Epidermal melanocyte (primary cell): ENCODE data around the gene LRRC15.

Source experiments
- DNase-seq: peaks from one replicate; pipeline ENCODE4 v3.0.0; 2011; ENCODE audit warnings: low spot score; ENCODE audit not compliant: insufficient read length

LRRC15 gene

GRCh38 chr3:194369522-194370279 lies at the start of gene LRRC15:
LRRC15 (minus strand) TSS chr3:194369743; CDS start chr3:194361043, 8,700 bp downstream.
- no peak for DNase-seq

- no peak for DNase-seq
These were observed 49.1 kb upstream of the LRRC15 start for GRCh38 chr3:194418671-194419070.

- no peak for DNase-seq
These were observed 37.9 kb upstream of the LRRC15 start for GRCh38 chr3:194407423-194407822.

GRCh38 chr3:194405766-194406165 lies 36.2 kb upstream of the LRRC15 start:
- no peak for DNase-seq

DNA sequence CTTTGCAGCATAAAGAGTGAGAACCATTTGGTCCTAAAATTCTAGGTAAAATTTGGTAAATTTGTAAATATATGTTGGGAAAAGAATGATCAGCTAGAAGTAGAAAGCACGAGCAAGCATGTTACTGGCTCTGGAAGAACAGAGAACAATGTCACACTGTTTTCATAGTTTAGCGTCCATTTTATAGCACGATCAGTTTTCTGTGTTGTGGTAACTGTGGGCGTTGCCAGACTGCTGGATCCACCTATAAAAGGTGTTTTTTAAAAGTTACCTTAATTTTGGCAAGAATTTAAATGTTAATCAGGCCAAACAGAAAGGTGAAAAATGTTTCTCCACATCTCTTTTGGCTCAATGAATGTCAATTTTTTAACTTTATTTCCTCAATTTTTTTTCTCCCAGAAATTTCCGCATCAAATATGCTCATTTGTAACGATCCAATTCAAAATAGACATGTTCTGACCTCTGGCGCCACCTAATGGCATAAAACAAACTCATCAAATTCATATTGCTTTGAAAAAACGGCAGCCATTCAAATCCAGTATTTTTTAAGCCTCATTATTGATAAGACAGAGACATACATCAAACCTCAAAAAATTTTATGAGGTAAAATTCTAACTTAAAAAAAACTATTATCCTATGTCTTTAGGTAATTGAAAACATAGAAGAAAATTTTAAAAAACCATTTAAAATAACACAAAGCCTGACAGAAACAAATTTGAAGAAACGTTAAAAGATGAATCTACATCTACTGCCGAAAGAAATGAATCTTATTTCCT lies 35.0 kb upstream of the LRRC15 start:
- no peak for DNase-seq

DNA sequence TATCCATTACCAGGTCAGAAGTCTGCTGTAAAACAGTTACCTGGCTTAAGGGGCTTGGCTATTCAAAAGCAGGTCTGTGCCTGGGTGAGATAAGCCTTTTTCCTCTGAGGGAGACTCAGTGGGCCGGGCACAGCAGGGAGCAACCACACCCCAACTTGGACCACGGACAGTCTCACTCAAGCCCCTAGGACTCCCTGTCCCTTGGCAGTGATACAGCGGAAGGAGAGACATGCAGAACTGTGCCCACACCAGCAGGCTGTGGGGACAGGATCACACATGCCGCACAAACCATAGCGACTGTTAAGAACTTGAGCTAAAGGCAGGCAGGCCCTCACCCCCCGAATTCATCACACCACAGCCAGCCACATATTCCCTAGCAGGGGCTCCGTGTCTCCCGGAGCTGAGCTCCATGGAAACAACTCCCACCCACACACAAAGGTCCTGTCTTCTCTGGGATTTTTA lies 32.4 kb upstream of the LRRC15 start:
- no peak for DNase-seq

DNA sequence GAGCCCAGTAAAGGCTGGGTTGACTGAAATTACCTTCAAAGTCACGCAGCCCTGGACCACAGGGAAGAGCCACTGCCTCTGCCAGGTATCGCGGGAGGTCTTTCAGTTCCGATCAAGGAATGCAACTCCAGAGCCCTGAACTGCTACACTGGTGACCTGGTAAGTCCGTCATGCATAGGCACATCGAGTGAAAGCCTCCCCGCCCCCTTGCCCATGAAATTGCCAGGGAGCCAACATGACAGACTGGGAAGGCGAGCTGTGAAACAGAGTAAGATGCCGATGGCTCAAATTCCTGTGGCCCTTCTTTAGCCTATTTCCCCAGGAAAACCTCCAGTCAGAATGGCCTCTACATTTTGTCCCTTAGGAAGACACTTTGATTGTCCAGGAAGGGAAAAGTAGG lies 31.8 kb upstream of the LRRC15 start:
- DNase-seq, result no peak

DNA sequence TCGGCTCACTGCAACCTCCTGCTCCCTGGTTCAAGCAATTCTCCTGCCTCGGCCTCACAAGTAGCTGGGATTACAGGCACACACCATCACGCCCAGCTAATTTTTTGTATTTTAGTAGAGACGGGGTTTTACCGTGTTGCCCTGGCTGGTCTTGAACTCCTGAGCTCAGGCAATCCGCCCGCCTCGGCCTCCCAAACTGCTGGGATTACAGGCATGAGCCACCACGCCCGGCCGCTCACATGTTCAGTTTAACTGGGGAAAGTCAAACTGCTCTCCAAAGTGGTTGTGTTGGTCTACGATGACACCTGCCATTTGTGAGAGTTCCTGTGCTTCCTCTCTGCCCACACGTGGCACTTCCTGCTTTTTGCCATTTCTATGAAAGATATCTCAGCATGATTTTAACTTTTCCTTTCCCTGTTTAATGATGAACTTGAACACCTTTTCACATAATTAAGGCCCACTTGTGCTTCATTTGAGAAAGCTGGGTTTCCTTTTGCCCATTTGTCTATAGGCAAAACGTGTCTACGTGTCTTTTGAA lies 30.4 kb upstream of the LRRC15 start:
- no peak for DNase-seq

DNA sequence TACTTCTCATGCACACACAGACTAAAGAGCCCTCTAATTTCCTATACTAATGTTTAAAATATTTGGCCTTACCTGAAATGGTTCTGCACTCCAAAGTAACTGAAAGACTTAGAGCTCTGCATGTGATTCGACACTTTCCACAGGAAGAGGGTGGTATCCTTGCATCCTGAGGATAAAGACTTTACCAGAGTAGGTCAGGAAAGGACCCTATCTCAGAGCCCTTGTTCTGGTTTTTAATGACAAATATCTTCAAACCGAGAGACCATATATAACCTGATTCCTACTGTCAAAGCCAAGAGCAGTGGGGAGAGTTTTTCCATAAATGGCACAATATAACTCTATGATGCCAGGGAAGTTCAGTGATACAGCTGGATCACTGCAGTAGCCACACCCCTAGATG lies 29.6 kb upstream of the LRRC15 start, which contains the start of gene GP5:
TSS of gene GP5 (minus strand) at position 101 of the 400 bp plus-strand sequence. CDS start 984 bp downstream, outside the sequence.
- no peak for DNase-seq

- DNase-seq, result no peak
These were observed 28.3 kb upstream of the LRRC15 start for GRCh38 chr3:194397757-194398312.

- no peak for DNase-seq
These were observed 27.6 kb upstream of the LRRC15 start for GRCh38 chr3:194396859-194397756.

- no peak for DNase-seq
These were observed 27.0 kb upstream of the LRRC15 start for GRCh38 chr3:194396539-194396858.

GRCh38 chr3:194395778-194396538 lies 26.4 kb upstream of the LRRC15 start:
- no peak for DNase-seq

GRCh38 chr3:194395212-194395611 lies 25.7 kb upstream of the LRRC15 start:
- peak; percentile 41 for DNase-seq

- no peak for DNase-seq
These were observed 23.0 kb upstream of the LRRC15 start for GRCh38 chr3:194392576-194392975.

GRCh38 chr3:194390835-194391234 lies 21.3 kb upstream of the LRRC15 start:
- DNase-seq, result no peak

- DNase-seq, result no peak
These were observed 19.7 kb upstream of the LRRC15 start for GRCh38 chr3:194389269-194389668.

DNA sequence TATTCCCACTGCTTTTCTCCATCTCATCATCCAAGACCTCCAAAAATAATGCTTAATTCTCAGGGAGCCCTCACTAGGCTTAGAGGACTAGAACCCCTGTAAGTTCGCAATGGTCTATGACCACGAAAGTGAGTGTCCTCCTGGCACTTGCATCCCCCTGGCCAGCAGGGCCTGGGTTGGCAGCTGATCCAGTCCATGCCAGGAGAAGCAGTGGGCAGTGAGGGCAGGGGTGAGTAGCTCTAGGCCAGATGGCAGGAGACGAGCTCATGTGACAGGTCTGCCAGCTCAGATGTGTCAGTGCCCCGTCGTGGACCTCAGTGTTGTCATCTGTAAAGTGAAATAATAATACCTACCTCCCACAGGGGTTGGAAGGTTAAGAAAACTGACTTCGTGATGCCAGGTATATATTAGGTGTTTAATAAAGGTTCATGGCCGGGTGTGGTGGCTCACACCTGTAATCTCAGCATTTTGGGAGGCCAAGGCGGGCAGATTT lies 18.4 kb upstream of the LRRC15 start:
- DNase-seq, result no peak

GRCh38 chr3:194387276-194387675 lies 17.7 kb upstream of the LRRC15 start:
- DNase-seq, result no peak

DNA sequence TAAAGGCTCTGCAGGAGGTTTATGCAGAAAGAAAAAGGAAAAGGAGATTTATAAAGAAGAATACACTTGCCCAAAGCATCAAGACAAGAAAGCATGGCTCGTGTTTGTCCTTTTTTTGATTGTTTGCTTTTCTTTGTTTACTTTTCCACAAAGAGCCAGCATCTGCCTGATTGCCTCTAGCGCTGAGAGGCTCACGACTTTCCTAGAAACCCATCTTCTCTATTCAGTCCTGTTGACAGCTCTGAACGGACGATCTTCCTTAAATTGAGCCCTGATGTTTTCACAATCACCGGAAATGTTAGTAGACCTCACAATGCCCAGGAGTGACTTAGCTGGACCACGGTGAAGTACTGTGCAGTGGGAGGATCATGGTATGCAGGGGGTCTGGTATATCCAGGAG lies 17.1 kb upstream of the LRRC15 start:
- DNase-seq, result no peak
